Retinal pigment epithelial cell (primary cell): ENCODE data around the gene COIL.

Experiments
- DNase-seq: peaks from one replicate; pipeline ENCODE4 v3.0.0-alpha.2; 2010; ENCODE audit warnings: low read depth
- H3K4me3 ChIP-seq: 2 replicates; pipeline ENCODE4 v1.5.1; 2011; ENCODE audit warnings: mild to moderate bottlenecking, low read length, control low read depth, moderate library complexity
- CTCF ChIP-seq: conservative IDR thresholded peaks from 2 replicates; pipeline ENCODE4 v1.5.1; 2011; ENCODE audit warnings: low read depth, low read length, control low read depth, inconsistent platforms

The COIL gene

DNA sequence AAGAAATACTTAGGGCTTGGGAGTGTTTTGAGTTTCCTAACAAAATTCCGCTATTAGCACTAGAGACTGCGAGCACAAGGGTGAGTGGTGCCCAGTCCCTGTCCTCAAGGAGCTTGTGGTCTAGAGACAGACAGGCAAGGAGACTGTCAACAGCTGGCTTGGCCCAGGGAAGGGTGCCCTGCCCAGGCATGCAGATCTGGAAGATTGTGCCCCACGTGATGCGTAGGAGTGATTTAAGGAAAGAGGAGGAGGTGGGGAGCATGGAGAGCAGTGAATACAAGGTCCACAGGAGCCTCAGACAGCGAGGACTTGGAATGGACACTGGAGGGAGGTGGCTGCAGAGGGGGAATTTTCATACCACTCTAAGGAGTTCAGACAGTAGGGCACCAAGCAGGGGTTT, 42.1 kb upstream of the COIL start:
- no peak overlapping the region for H3K4me3 ChIP-seq
- no peak for DNase-seq
- TF ChIP-seq CTCF: no peak

- H3K4me3 ChIP-seq: no peak overlapping the region
- no peak for DNase-seq
- no peak for TF ChIP-seq CTCF
Measured at GRCh38 chr17:57001541-57001940, 40.7 kb upstream of the COIL start.

- TF ChIP-seq CTCF: no peak
- no peak for DNase-seq
Measured at GRCh38 chr17:56997313-56997712, 36.5 kb upstream of the COIL start.

DNA sequence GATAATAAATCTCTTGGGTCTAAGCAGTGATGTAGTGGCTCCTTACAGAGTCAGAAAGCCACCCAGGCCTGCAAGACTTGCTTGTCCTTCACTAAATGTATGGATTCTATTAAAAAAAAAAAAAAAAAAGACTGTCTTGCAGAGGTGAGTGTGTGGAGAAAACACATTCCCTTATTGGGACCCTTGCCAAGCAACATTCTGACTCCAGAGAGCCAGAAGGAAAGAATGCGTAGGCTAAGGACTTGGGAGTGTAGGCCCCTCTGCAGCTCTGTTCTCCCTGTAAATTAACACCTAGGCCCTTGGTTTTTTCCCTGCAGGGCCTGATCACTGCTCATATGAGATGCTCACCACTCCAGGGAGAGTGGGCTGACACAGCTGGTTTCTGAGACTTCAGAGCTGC, 34.9 kb upstream of the COIL start:
- H3K4me3 ChIP-seq: no peak overlapping the region
- TF ChIP-seq CTCF: no peak
- DNase-seq: no peak

More at GRCh38 chr17:56997313-56997712, 36.5 kb upstream of the COIL start:
- no peak overlapping the region for H3K4me3 ChIP-seq

GRCh38 chr17:56994009-56994792, 33.4 kb upstream of the COIL start:
- no peak for DNase-seq
- H3K4me3 ChIP-seq: no peak overlapping the region
- no peak for TF ChIP-seq CTCF

DNA sequence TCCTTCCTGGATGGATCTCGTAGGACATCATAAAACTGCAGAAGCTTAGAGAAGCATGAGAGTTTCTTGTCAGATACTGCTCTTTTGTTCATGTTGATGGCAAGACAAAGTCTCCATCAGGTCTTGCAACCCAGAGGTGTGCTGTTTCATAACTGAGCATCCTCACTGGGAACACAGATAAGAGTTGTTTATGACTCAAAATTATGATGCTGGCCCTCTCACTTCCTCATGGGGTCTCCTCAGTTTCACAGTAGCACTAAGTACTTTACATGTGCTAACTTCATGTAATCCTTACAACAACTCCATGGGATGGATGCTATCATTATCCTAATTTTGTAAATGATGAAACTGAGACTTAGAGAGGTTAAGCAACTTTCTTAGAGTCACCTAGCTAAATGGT, 31.5 kb upstream of the COIL start:
- no peak for TF ChIP-seq CTCF
- H3K4me3 ChIP-seq: no peak overlapping the region
- DNase-seq: no peak

GRCh38 chr17:56988901-56989572, 28.2 kb upstream of the COIL start:
- no peak for TF ChIP-seq CTCF
- no peak overlapping the region for H3K4me3 ChIP-seq
- no peak for DNase-seq
